H1 (cell line): Measurements from ENCODE around the gene RNF130. TPM values are rescaled to one million over a fixed set of nuclear protein-coding genes. Genes with fewer than 3 reads are reported as not detected.

Experiments
- CTCF ChIA-PET: fragments of 300-600 bp; sonication (Branson Sonifier 250); formaldehyde crosslinking; loops from one replicate; lab custom pipeline; 2021; ENCODE audit not compliant: partially characterized antibody; lab: Charles Lee
- POLR2A ChIA-PET: fragments of 300-600 bp; sonication (Branson Sonifier 250); formaldehyde crosslinking; loops from one replicate; lab custom pipeline; 2021; ENCODE audit warnings: inconsistent platforms; ENCODE audit not compliant: partially characterized antibody; lab: Charles Lee
- DNase-seq, 2 experiments: peaks; one replicate each; pipeline versions ENCODE4 v3.0.0 to v3.0.0-alpha.2; 2010 to 2022; ENCODE audit warnings: low spot score in 2 of 2, low read depth in 1 of 2, mixed read lengths in 1 of 2
- FAIRE-seq: peaks from 2 replicates; lab custom pipeline; 2011; peaks lifted over from hg19 to GRCh38; lab: Jason Lieb, UNC
- H2AFZ ChIP-seq: 2 replicates; pipeline ENCODE4 v1.8.1; 2012; ENCODE audit warnings: low read length, inconsistent platforms
- H2AK5ac ChIP-seq: 2 replicates; pipeline ENCODE4 v1.6.1; 2013; ENCODE audit warnings: low read depth, low read length
- H2BK120ac ChIP-seq: replicated peaks from 2 replicates; pipeline ENCODE3; 2013; ENCODE audit warnings: low read depth, low read length, inconsistent platforms
- H2BK12ac ChIP-seq: 2 replicates; pipeline ENCODE4 v1.6.1; 2013; ENCODE audit warnings: low read depth, low read length
- H2BK15ac ChIP-seq: 2 replicates; pipeline ENCODE4 v1.6.1; 2013; ENCODE audit warnings: low read length
- H2BK20ac ChIP-seq: 2 replicates; pipeline ENCODE4 v1.6.1; 2013; ENCODE audit warnings: low read length
- H2BK5ac ChIP-seq: 2 replicates; pipeline ENCODE4 v1.6.1; 2013; ENCODE audit warnings: low read depth, low read length
- H3K14ac ChIP-seq: 2 replicates; pipeline ENCODE4 v1.6.1; 2013; ENCODE audit warnings: inconsistent platforms; ENCODE audit not compliant: insufficient read length
- H3K18ac ChIP-seq: 2 replicates; pipeline ENCODE4 v1.6.1; 2013; ENCODE audit warnings: low read length; ENCODE audit errors: extremely low read depth
- H3K23ac ChIP-seq: 2 replicates; pipeline ENCODE4 v1.6.1; 2013; ENCODE audit warnings: inconsistent platforms; ENCODE audit not compliant: insufficient read length
- H3K23me2 ChIP-seq: 2 replicates; pipeline ENCODE4 v1.6.1; 2013; ENCODE audit warnings: low read depth, low read length
- H3K27ac ChIP-seq: 2 replicates; pipeline ENCODE4 v1.6.1; 2011; ENCODE audit warnings: low read depth, low read length, inconsistent platforms
- H3K27me3 ChIP-seq, 4 experiments: replicated peaks in 1 of 4; 1 replicate in 1 of 4; 2 replicates in 3 of 4; pipeline versions ENCODE4 v1.6.1 to v1.8.1; 2011 to 2013; ENCODE audit warnings: low read length in 3 of 4, mild to moderate bottlenecking in 3 of 4, inconsistent platforms in 2 of 4, mixed read lengths in 2 of 4, moderate library complexity in 1 of 4; ENCODE audit not compliant: control insufficient read depth in 3 of 4, insufficient read depth in 3 of 4; ENCODE audit errors: extremely low read depth in 1 of 4
- H3K36me3 ChIP-seq, 4 experiments: 2 replicates each; pipeline versions ENCODE4 v1.6.1 to v1.8.1; 2011 to 2013; ENCODE audit warnings: mild to moderate bottlenecking in 4 of 4, low read length in 3 of 4, moderate library complexity in 2 of 4, control low read depth in 1 of 4, inconsistent platforms in 1 of 4; ENCODE audit not compliant: insufficient read depth in 4 of 4, control insufficient read depth in 2 of 4
- H3K4ac ChIP-seq: replicated peaks from 2 replicates; pipeline ENCODE3; 2013; ENCODE audit warnings: low read length, low read depth, mixed read lengths, inconsistent platforms; ENCODE audit not compliant: insufficient read length
- H3K4me1 ChIP-seq, 4 experiments: replicated peaks in 1 of 4; 1 replicate in 1 of 4; 2 replicates in 3 of 4; pipeline versions ENCODE4 v1.6.1 to v1.8.1; 2011 to 2013; ENCODE audit warnings: low read length in 3 of 4, inconsistent platforms in 2 of 4, mixed read lengths in 1 of 4; ENCODE audit not compliant: insufficient read depth in 4 of 4, control insufficient read depth in 3 of 4
- H3K4me2 ChIP-seq, 2 experiments: 2 replicates each; pipeline versions ENCODE4 v1.6.1 to v1.8.1; 2011 to 2013; ENCODE audit warnings: low read depth in 2 of 2, low read length in 2 of 2, control low read depth in 1 of 2, inconsistent platforms in 1 of 2, mild to moderate bottlenecking in 1 of 2; ENCODE audit not compliant: insufficient read depth in 1 of 2
- H3K4me3 ChIP-seq, 4 experiments: fragments of 200-600, 300-600 bp in 1 of 4; sonication (generic), shearing (Covaris generic), sonication (Bioruptor Twin) in 1 of 4; 2 replicates each; pipeline versions ENCODE4 v1.5.1 to v1.8.1; 2011 to 2016; ENCODE audit warnings: low read length in 4 of 4, low read depth in 3 of 4, control low read depth in 2 of 4, inconsistent platforms in 2 of 4, mild to moderate bottlenecking in 2 of 4, mixed read lengths in 1 of 4, moderate library complexity in 1 of 4; ENCODE audit not compliant: insufficient read depth in 2 of 4; ENCODE audit errors: extremely low read depth in 1 of 4
- H3K56ac ChIP-seq: replicated peaks from 2 replicates; pipeline ENCODE3; 2013; ENCODE audit warnings: low read depth, mild to moderate bottlenecking, mixed read lengths, low read length, inconsistent platforms; ENCODE audit not compliant: insufficient read length
- H3K79me1 ChIP-seq: 2 replicates; pipeline ENCODE4 v1.6.1; 2013; ENCODE audit warnings: low read depth, low read length, control low read depth
- H3K79me2 ChIP-seq, 2 experiments: 2 replicates each; pipeline versions ENCODE4 v1.6.1 to v1.8.1; 2012 to 2013; ENCODE audit warnings: low read length in 2 of 2, mild to moderate bottlenecking in 2 of 2, inconsistent platforms in 1 of 2; ENCODE audit not compliant: insufficient read depth in 2 of 2, control insufficient read depth in 1 of 2
- H3K9ac ChIP-seq, 4 experiments: replicated peaks in 1 of 4; 1 replicate in 1 of 4; 2 replicates in 3 of 4; pipeline versions ENCODE4 v1.6.1 to v1.8.1; 2011 to 2013; ENCODE audit warnings: low read depth in 3 of 4, low read length in 3 of 4, control low read depth in 2 of 4, mild to moderate bottlenecking in 2 of 4, moderate library complexity in 2 of 4, inconsistent platforms in 1 of 4; ENCODE audit errors: extremely low read depth in 1 of 4
- H3K9me3 ChIP-seq, 2 experiments: 2 replicates each; pipeline versions ENCODE4 v1.6.1 to v1.8.1; 2012 to 2013; ENCODE audit warnings: mild to moderate bottlenecking in 2 of 2, moderate library complexity in 2 of 2, control low read depth in 1 of 2, inconsistent platforms in 1 of 2, low read depth in 1 of 2, low read length in 1 of 2, mixed read lengths in 1 of 2; ENCODE audit not compliant: insufficient read depth in 2 of 2
- H4K20me1 ChIP-seq, 2 experiments: replicated peaks in 1 of 2; 2 replicates each; pipeline versions ENCODE3 to v1.8.1; 2011 to 2013; ENCODE audit warnings: inconsistent platforms in 2 of 2, low read length in 2 of 2, mild to moderate bottlenecking in 1 of 2; ENCODE audit not compliant: insufficient read depth in 2 of 2, control insufficient read depth in 1 of 2
- H4K5ac ChIP-seq: 2 replicates; pipeline ENCODE4 v1.6.1; 2013; ENCODE audit warnings: low read length, low read depth, mixed read lengths, inconsistent platforms; ENCODE audit not compliant: insufficient read length
- H4K8ac ChIP-seq: 2 replicates; pipeline ENCODE4 v1.8.0; 2013; ENCODE audit warnings: mild to moderate bottlenecking, moderate library complexity, low read length, inconsistent platforms; ENCODE audit not compliant: insufficient read depth; ENCODE audit errors: extremely low read depth
- H4K91ac ChIP-seq: replicated peaks from 2 replicates; pipeline ENCODE3; 2013; ENCODE audit warnings: low read length, mixed read lengths, inconsistent platforms; ENCODE audit not compliant: insufficient read length
- ATF2 ChIP-seq: IDR thresholded peaks from 2 replicates; pipeline ENCODE4 v1.6.1; 2012; ENCODE audit warnings: low read length, inconsistent platforms
- CTCF ChIP-seq, 3 experiments: IDR thresholded peaks; 1 replicate in 2 of 3; 2 replicates in 1 of 3; pipeline versions ENCODE4 v1.5.1 to v1.6.1; 2011; ENCODE audit warnings: low read length in 3 of 3, mild to moderate bottlenecking in 3 of 3, inconsistent platforms in 2 of 3, low read depth in 1 of 3, moderate library complexity in 1 of 3; ENCODE audit not compliant: insufficient read depth in 1 of 3; ENCODE audit errors: control extremely low read depth in 1 of 3
- EGR1 ChIP-seq: IDR thresholded peaks from 2 replicates; pipeline ENCODE4 v1.6.1; 2011; ENCODE audit warnings: low read depth, low read length, borderline replicate concordance
- MAX ChIP-seq: IDR thresholded peaks from 2 replicates; pipeline ENCODE4 v1.6.1; 2012; ENCODE audit warnings: inconsistent platforms
- RAD21 ChIP-seq, 2 experiments: IDR thresholded peaks in 1 of 2; conservative IDR thresholded peaks in 1 of 2; 2 replicates each; pipeline ENCODE4 v1.6.1; 2011; ENCODE audit warnings: low read depth in 2 of 2, low read length in 2 of 2, improper control_type of control experiment in 1 of 2, inconsistent platforms in 1 of 2, mild to moderate bottlenecking in 1 of 2, moderate library complexity in 1 of 2
- SIN3A ChIP-seq, 2 experiments: IDR thresholded peaks in 1 of 2; conservative IDR thresholded peaks in 1 of 2; 2 replicates each; pipeline ENCODE4 v1.6.1; 2011 to 2012; ENCODE audit warnings: low read length in 2 of 2, improper control_type of control experiment in 1 of 2, low read depth in 1 of 2, mild to moderate bottlenecking in 1 of 2
- SIX5 ChIP-seq: IDR thresholded peaks from 2 replicates; pipeline ENCODE4 v1.6.1; 2011; ENCODE audit warnings: mild to moderate bottlenecking, low read depth, low read length
- WGBS, 2 experiments: shearing (Covaris generic) in 1 of 2; methylation state at CpG; one replicate each; pipeline versions ENCODE4 v1.1.6 to v1.1.7; 2013 to 2015; ENCODE audit warnings: low lambda C conversion rate in 2 of 2, mixed read lengths in 2 of 2, inconsistent platforms in 1 of 2, low coverage in 1 of 2, missing lambda C conversion rate in 1 of 2; ENCODE audit not compliant: insufficient replicate concordance in 2 of 2, insufficient coverage in 1 of 2, insufficient read length in 1 of 2; ENCODE audit errors: extremely low coverage in 1 of 2, missing lambda C conversion rate in 1 of 2; 5-methylcytosine and 5-hydroxymethylcytosine counted together
- polyA plus RNA-seq, 7 experiments: library from polyadenylated mRNA; depleted of rRNA in 3 of 7; stranded (reverse) in 5 of 7; unstranded in 2 of 7; fragments of >200 nt in 5 of 7; fragments of 200-250 nt in 2 of 7; gene quantifications; 1 replicate in 5 of 7; 2 replicates in 1 of 7; 4 replicates in 1 of 7; pipeline versions ENCODE4 v1.2.1 to v1.2.3, GENCODE V29; 2011 to 2013; ENCODE audit warnings: missing spikeins in 2 of 7, mixed read lengths in 2 of 7
- total RNA-seq: library from RNA; stranded (reverse); fragmentation: NEBNext Ultra II Directional; extraction: Animal tissue kit (Norgen Biotek cat#: 25700); gene quantifications from 2 replicates; pipeline ENCODE4 v1.2.1, GENCODE V29; 2021

Gene RNF130
- total and polyA plus RNA-seq, 2 of the 8 experiments (the other 6 are each of a cell fraction or from before 2014, with no cell fraction given), result 65.1 to 70.0 TPM

GRCh38 chr5:179908528-179908927 is 163.0 kb downstream of the RNF130 start:
- no peak overlapping the region for H2BK5ac ChIP-seq
- no peak overlapping the region for H2AFZ ChIP-seq
- H4K91ac ChIP-seq, result no peak overlapping the region
- H3K9ac ChIP-seq, result no peak overlapping the region
- no peak overlapping the region for H2BK15ac ChIP-seq
- H3K36me3 ChIP-seq, result peaks cover 0 to 3% (median 0%) of the 10 kb centered on the region in 4 experiments; a peak in 3 of 8 replicates
- H4K20me1 ChIP-seq, result peaks cover 0 to 13% of the 10 kb centered on the region in 2 experiments
- WGBS, 2 experiments, result 73% methylated on average over 16 of the region's 16 CpGs; no CpG with 5 or more reads in 1 of the 2 experiments
- H4K8ac ChIP-seq, result peak overlapping the region; percentile 28; the same call in 1 of the 2 replicates
- H2BK120ac ChIP-seq, result no peak overlapping the region
- H3K23me2 ChIP-seq, result peaks cover 7% of the 10 kb centered on the region; the same call in 1 of the 2 replicates
- CTCF ChIA-PET, result interaction anchor here (0.7 to 3.5 kb wide), 19 partner anchors 9 to 230 kb away, joined by 3 to 24 read pairs (median 4); no protein-coding TSS in a partner anchor
- POLR2A ChIA-PET, result no interaction called here
- peaks cover 0 to 7% (median 4%) of the 10 kb centered on the region in 4 experiments; a peak in 5 of 7 replicates for H3K4me1 ChIP-seq
- FAIRE-seq (no peak), DNase-seq (peak; percentile 47 to 82)
- no peak overlapping the region for H2AK5ac ChIP-seq
- peaks cover 0 to 2% of the 10 kb centered on the region in 2 experiments; a peak in 1 of 4 replicates for H3K79me2 ChIP-seq
- no peak overlapping the region for H2BK20ac ChIP-seq
- no peaks in the 10 kb centered on the region; a peak in 1 of 4 replicates for H3K9me3 ChIP-seq
- H2BK12ac ChIP-seq, result no peak overlapping the region
- H3K4me3 ChIP-seq, result no peak overlapping the region
- no peak overlapping the region for H4K5ac ChIP-seq
- peaks cover 4% of the 10 kb centered on the region for H3K79me1 ChIP-seq
- H3K18ac ChIP-seq, result no peak overlapping the region
- H3K23ac ChIP-seq, result no peak overlapping the region
- H3K14ac ChIP-seq, result no peak overlapping the region
- H3K4me2 ChIP-seq, result peak overlapping the region in 1 of 2 experiments; percentile 82; a peak in 1 of 4 replicates
- no peak overlapping the region for H3K27ac ChIP-seq
- no peak overlapping the region for H3K56ac ChIP-seq
- no peak overlapping the region for H3K4ac ChIP-seq
- peaks cover 0 to 6% (median 0%) of the 10 kb centered on the region in 4 experiments; a peak in 2 of 7 replicates for H3K27me3 ChIP-seq
- TF ChIP-seq EGR1 (no peak), RAD21 (IDR thresholded peaks at IDR 0.05 in 1 of 2, conservative IDR thresholded peaks at IDR 0.05 in 1 of 2; ENCODE audit: low read depth in 2 of 2, low read length in 2 of 2) (peak; percentile 80), ATF2 (0 out of 2 replicates have a peak, but pooled peaks have one; percentile 12), SIN3A (conservative IDR thresholded peaks at IDR 0.05 in 1 of 2, IDR thresholded peaks at IDR 0.05 in 1 of 2; ENCODE audit: low read depth in 1 of 2, low read length in 2 of 2) (0 out of 4 replicates have a peak, but pooled peaks of 1 of the 2 experiments have one; percentile 25), CTCF (IDR thresholded peaks at IDR 0.05; ENCODE audit: control extremely low read depth in 1 of 3, insufficient read depth in 1 of 3, low read depth in 1 of 3, low read length in 3 of 3) (peak in 2 of 3 experiments; percentile 76 to 80; a peak in 3 of 4 replicates), MAX (peak; percentile 48; the same call in 1 of the 2 replicates), SIX5 (no peak)
